BE2C (cell line): ENCODE measurements around the gene C16orf54.
"Not testable (repeated sequence)": the region's sequence is repeated elsewhere in the genome, so short reads cannot be mapped to it uniquely, and the experiment has no call there.

ENCODE experiments used
- DNase-seq: peaks from one replicate; pipeline ENCODE4 v3.0.0-alpha.2; 2020
- H3K27me3 ChIP-seq: fragments of 250-450 bp; sonication (Bioruptor Pico); 2 replicates; pipeline ENCODE4 v1.5.1; 2020; ENCODE audit warnings: mild to moderate bottlenecking
- H3K36me3 ChIP-seq: fragments of 250-450 bp; sonication (Bioruptor Pico); 2 replicates; pipeline ENCODE4 v1.5.1; 2020; ENCODE audit warnings: mild to moderate bottlenecking
- H3K4me1 ChIP-seq: fragments of 250-450 bp; sonication (Bioruptor Pico); 2 replicates; pipeline ENCODE4 v1.5.1; 2020
- H3K4me3 ChIP-seq: 2 replicates; pipeline ENCODE4 v1.5.1; 2011; ENCODE audit warnings: low read depth, low read length
- H3K9me3 ChIP-seq: fragments of 250-450 bp; sonication (Bioruptor Pico); 2 replicates; pipeline ENCODE4 v1.5.1; 2020
- TF ChIP-seq, protein P1 (sequence below): IDR thresholded peaks from 2 replicates; pipeline ENCODE4 v1.5.1; 2012; ENCODE audit warnings: mild to moderate bottlenecking, low read depth, low read length

The C16orf54 gene

GRCh38 chr16:29694384-29695195, 51.2 kb downstream of the C16orf54 start:
- Histone ChIP-seq H3K36me3 (peaks cover 12% of the 10 kb centered on the region), H3K4me1 (no peaks in the 10 kb centered on the region; the same call in 1 of the 2 replicates), H3K4me3 (no peak overlapping the region), H3K9me3 (no peaks in the 10 kb centered on the region), H3K27me3 (no peaks in the 10 kb centered on the region)
- TF ChIP-seq, protein P1, sequence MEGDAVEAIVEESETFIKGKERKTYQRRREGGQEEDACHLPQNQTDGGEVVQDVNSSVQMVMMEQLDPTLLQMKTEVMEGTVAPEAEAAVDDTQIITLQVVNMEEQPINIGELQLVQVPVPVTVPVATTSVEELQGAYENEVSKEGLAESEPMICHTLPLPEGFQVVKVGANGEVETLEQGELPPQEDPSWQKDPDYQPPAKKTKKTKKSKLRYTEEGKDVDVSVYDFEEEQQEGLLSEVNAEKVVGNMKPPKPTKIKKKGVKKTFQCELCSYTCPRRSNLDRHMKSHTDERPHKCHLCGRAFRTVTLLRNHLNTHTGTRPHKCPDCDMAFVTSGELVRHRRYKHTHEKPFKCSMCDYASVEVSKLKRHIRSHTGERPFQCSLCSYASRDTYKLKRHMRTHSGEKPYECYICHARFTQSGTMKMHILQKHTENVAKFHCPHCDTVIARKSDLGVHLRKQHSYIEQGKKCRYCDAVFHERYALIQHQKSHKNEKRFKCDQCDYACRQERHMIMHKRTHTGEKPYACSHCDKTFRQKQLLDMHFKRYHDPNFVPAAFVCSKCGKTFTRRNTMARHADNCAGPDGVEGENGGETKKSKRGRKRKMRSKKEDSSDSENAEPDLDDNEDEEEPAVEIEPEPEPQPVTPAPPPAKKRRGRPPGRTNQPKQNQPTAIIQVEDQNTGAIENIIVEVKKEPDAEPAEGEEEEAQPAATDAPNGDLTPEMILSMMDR = no peak
- DNase-seq = peak; percentile 26

- not testable (repeated sequence) for DNase-seq, H3K27me3 ChIP-seq, H3K4me1 ChIP-seq, H3K9me3 ChIP-seq, H3K4me3 ChIP-seq
- H3K36me3 ChIP-seq = peaks cover 12% of the 10 kb centered on the region
These were observed 53.2 kb downstream of the C16orf54 start for GRCh38 chr16:29692606-29693005.
